Right ventricle myocardium inferior (tissue), 1 donor: Measurements from ENCODE around the gene OLFML2A. TPM values are rescaled to one million over a fixed set of nuclear protein-coding genes. Genes with fewer than 3 reads are reported as not detected.

Experiments
- ATAC-seq: fragments of 200-7000 bp; cut with Tn5 transposase; one replicate; pipeline ENCODE4 v1.9.1; 2020; ENCODE audit warnings: mild to moderate bottlenecking, moderate library complexity
- DNase-seq: peaks from one replicate; pipeline ENCODE4 v3.0.0; 2021; ENCODE audit errors: missing footprints
- intact Hi-C: fragments of 100-400 bp; cut with DNase I; formaldehyde crosslinking; loops from one replicate; pipeline ENCODE4 v1.11.0; 2022
- total RNA-seq: library from RNA; stranded (reverse); fragmentation: NEBNext Ultra II Directional; extraction: Animal tissue kit (Norgen Biotek cat#: 25700); gene quantifications from one replicate; pipeline ENCODE4 v1.2.1, GENCODE V29; 2021
- donor health status: DM: no; HTN: yes; CAD: no; lungs with severe emphysema.

Gene OLFML2A
- total RNA-seq, 1 donor from 2014 or later: 27.3 TPM

- DNase-seq: no peak
- no peak for ATAC-seq
- intact Hi-C loops: no loop called here
Observed at GRCh38 chr9:124858330-124859046, 81.6 kb downstream of the OLFML2A start.

- intact Hi-C loops: loop anchor here (10.0 kb wide), 1 partner anchor 515 kb away; no protein-coding TSS in a partner anchor
- DNase-seq: no peak
- ATAC-seq: no peak
Observed at GRCh38 chr9:124859803-124860581, 83.1 kb downstream of the OLFML2A start.

GRCh38 chr9:124860582-124861341 is 83.8 kb downstream of the OLFML2A start:
- no peak for DNase-seq
- intact Hi-C loops: loop anchor here (10.0 kb wide), 1 partner anchor 514 kb away; no protein-coding TSS in a partner anchor
- ATAC-seq: no peak

GRCh38 chr9:124861342-124862229 is 84.7 kb downstream of the OLFML2A start, which contains the start of the genes ARPC5L and RPL35:
ARPC5L (plus strand) TSS chr9:124862130; CDS start chr9:124869291, 7,161 bp downstream.
RPL35 (minus strand) TSS chr9:124861957; CDS start chr9:124861912, 45 bp downstream.
- intact Hi-C loops: loop anchor here (10.0 kb wide), 1 partner anchor 513 kb away; no protein-coding TSS in a partner anchor
- DNase-seq: peak; percentile 97
- ATAC-seq: peak; percentile 97

GRCh38 chr9:124863371-124863871 is 86.5 kb downstream of the OLFML2A start:
- intact Hi-C loops: loop anchor here (10.0 kb wide), 1 partner anchor 511 kb away; no protein-coding TSS in a partner anchor
- no peak for DNase-seq
- peak; percentile 21 for ATAC-seq

Other genes with a start within 250 kb of the OLFML2A start
- 1.2 TPM for gene NR6A1, start 5.8 kb upstream of the OLFML2A start, total RNA-seq
- gene WDR38, start 76.3 kb downstream of the OLFML2A start, total RNA-seq: not detected
- 752 TPM for gene RPL35, start 84.8 kb downstream of the OLFML2A start, total RNA-seq
- 41.8 TPM for gene ARPC5L, start 85.0 kb downstream of the OLFML2A start, total RNA-seq
- gene GOLGA1, start 163.9 kb downstream of the OLFML2A start, total RNA-seq: 16.4 TPM